Measurements from ENCODE around the gene TCERG1.

DNA sequence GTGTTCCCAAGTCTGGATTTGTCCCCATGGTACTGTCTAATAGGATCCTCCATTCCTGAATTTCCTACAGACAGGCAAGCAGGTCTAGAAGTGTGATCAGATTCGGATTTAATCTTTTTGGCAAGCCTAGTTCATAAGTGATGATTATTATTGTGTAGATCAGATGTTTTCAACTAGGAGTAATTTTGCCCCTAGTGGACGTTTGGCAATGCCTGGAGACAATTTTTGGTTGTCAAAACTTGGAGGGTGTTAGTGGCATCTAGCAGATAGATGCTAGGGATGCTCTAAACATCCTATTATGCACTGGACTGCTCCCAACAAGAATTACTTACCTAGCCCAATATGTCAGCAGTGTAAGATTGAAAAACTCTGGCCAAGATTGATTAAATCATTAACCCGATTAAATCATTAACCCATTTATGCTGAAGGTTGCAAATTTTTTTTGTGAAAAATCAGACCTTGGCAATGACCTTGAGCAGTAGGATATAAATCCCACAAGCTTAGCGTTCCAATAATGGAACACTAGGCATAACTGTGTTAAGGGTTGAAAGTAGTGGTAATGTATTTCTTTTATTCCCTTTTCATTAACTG, 28.2 kb downstream of the TCERG1 start:
- TF ChIP-seq POLR2A (IDR thresholded peaks at IDR 0.05): no peak
- TF ChIP-seq, protein P1, sequence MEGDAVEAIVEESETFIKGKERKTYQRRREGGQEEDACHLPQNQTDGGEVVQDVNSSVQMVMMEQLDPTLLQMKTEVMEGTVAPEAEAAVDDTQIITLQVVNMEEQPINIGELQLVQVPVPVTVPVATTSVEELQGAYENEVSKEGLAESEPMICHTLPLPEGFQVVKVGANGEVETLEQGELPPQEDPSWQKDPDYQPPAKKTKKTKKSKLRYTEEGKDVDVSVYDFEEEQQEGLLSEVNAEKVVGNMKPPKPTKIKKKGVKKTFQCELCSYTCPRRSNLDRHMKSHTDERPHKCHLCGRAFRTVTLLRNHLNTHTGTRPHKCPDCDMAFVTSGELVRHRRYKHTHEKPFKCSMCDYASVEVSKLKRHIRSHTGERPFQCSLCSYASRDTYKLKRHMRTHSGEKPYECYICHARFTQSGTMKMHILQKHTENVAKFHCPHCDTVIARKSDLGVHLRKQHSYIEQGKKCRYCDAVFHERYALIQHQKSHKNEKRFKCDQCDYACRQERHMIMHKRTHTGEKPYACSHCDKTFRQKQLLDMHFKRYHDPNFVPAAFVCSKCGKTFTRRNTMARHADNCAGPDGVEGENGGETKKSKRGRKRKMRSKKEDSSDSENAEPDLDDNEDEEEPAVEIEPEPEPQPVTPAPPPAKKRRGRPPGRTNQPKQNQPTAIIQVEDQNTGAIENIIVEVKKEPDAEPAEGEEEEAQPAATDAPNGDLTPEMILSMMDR (IDR thresholded peaks at IDR 0.05): no peak
